ENCODE data around the gene SELENOO. TPM values are rescaled to one million over a fixed set of nuclear protein-coding genes. Genes with fewer than 3 reads are reported as not detected.

Gene SELENOO
- total RNA-seq, 1 experiment from 2014 or later: 27.4 TPM

GRCh38 chr22:50206599-50206998, 5.8 kb downstream of the SELENOO start:
- H3K4me1 ChIP-seq (replicated peaks; ENCODE audit: insufficient read depth): peaks cover 12% of the 10 kb centered on the region
- TF ChIP-seq CTCF (conservative IDR thresholded peaks at IDR 0.05): peak; percentile 67
- no peak for TF ChIP-seq EZH2 (IDR thresholded peaks at IDR 0.05; ENCODE audit: low read depth)
- ChIA-PET CTCF (no interaction called here), POLR2A (ENCODE audit: unreplicated experiment) (no interaction called here)
- peaks cover 39% of the 10 kb centered on the region; the same call in 1 of the 2 replicates for H3F3A ChIP-seq (ENCODE audit: insufficient read depth, low read depth)
- H3K79me2 ChIP-seq (ENCODE audit: low read depth): peaks cover 29% of the 10 kb centered on the region
- BruUV-seq (replicated peaks): no TSS peak
- H4K20me1 ChIP-seq (ENCODE audit: insufficient read depth): peaks cover 65% of the 10 kb centered on the region
- peaks cover 29% of the 10 kb centered on the region for H3K36me3 ChIP-seq (ENCODE audit: low read depth)
- DNase-seq: no peak
- no peak overlapping the region for H3K27ac ChIP-seq
- intact Hi-C loops (cut with micrococcal nuclease; ENCODE audit: unreplicated experiment): no loop called here
- H3K27me3 ChIP-seq (ENCODE audit: insufficient read depth, low read depth): no peaks in the 10 kb centered on the region
- H3K4me3 ChIP-seq: no peak overlapping the region
- no peaks in the 10 kb centered on the region for H3K9me3 ChIP-seq (ENCODE audit: insufficient read depth, low read depth)
- H3K4me2 ChIP-seq: no peak overlapping the region
- no peak overlapping the region for H2AFZ ChIP-seq
- H3K9me2 ChIP-seq (ENCODE audit: insufficient read depth): no peaks in the 10 kb centered on the region

GRCh38 chr22:50207383-50208140, 6.8 kb downstream of the SELENOO start:
- Histone ChIP-seq H3K27ac (no peak overlapping the region), H3K36me3 (ENCODE audit: low read depth) (peaks cover 36% of the 10 kb centered on the region), H3K27me3 (ENCODE audit: insufficient read depth, low read depth) (no peaks in the 10 kb centered on the region), H3K4me3 (no peak overlapping the region), H2AFZ (no peak overlapping the region), H3K79me2 (ENCODE audit: low read depth) (peaks cover 20% of the 10 kb centered on the region), H3K9me3 (ENCODE audit: insufficient read depth, low read depth) (no peaks in the 10 kb centered on the region), H3F3A (ENCODE audit: insufficient read depth, low read depth) (peaks cover 44% of the 10 kb centered on the region; the same call in 1 of the 2 replicates), H4K20me1 (ENCODE audit: insufficient read depth) (peaks cover 60% of the 10 kb centered on the region), H3K9me2 (ENCODE audit: insufficient read depth) (no peaks in the 10 kb centered on the region), H3K4me1 (replicated peaks; ENCODE audit: insufficient read depth) (peaks cover 4% of the 10 kb centered on the region; the same call in 1 of the 2 replicates), H3K4me2 (no peak overlapping the region)
- no TSS peak for BruUV-seq (replicated peaks)
- TF ChIP-seq EZH2 (IDR thresholded peaks at IDR 0.05; ENCODE audit: low read depth) (no peak), CTCF (conservative IDR thresholded peaks at IDR 0.05) (no peak)
- ChIA-PET POLR2A (ENCODE audit: unreplicated experiment) (no interaction called here), CTCF (interaction anchor here (0.6 kb wide), 1 partner anchor 40 kb away, joined by 3 read pairs; no protein-coding TSS in a partner anchor)
- intact Hi-C loops (cut with micrococcal nuclease; ENCODE audit: unreplicated experiment): no loop called here
- no peak for DNase-seq

GRCh38 chr22:50208430-50208938, 7.7 kb downstream of the SELENOO start:
- Histone ChIP-seq H3F3A (ENCODE audit: insufficient read depth, low read depth) (peaks cover 39% of the 10 kb centered on the region; the same call in 1 of the 2 replicates), H3K9me3 (ENCODE audit: insufficient read depth, low read depth) (no peaks in the 10 kb centered on the region), H2AFZ (no peak overlapping the region), H3K4me2 (no peak overlapping the region), H3K4me3 (no peak overlapping the region), H3K27ac (no peak overlapping the region), H3K79me2 (ENCODE audit: low read depth) (peaks cover 10% of the 10 kb centered on the region), H4K20me1 (ENCODE audit: insufficient read depth) (peaks cover 60% of the 10 kb centered on the region), H3K9me2 (ENCODE audit: insufficient read depth) (no peaks in the 10 kb centered on the region), H3K27me3 (ENCODE audit: insufficient read depth, low read depth) (no peaks in the 10 kb centered on the region), H3K4me1 (replicated peaks; ENCODE audit: insufficient read depth) (no peaks in the 10 kb centered on the region), H3K36me3 (ENCODE audit: low read depth) (peaks cover 36% of the 10 kb centered on the region)
- BruUV-seq (replicated peaks): no TSS peak
- ChIA-PET CTCF (no interaction called here), POLR2A (ENCODE audit: unreplicated experiment) (interaction anchor here (0.6 kb wide), 1 partner anchor 72 kb away, joined by 8 read pairs; no protein-coding TSS in a partner anchor)
- no peak for DNase-seq
- no peak for TF ChIP-seq CTCF (conservative IDR thresholded peaks at IDR 0.05)
- no peak for TF ChIP-seq EZH2 (IDR thresholded peaks at IDR 0.05; ENCODE audit: low read depth)
- intact Hi-C loops (cut with micrococcal nuclease; ENCODE audit: unreplicated experiment): no loop called here

Measured in PC-9 (cell line).